ENCODE measurements around the gene ASPSCR1.

Gene ASPSCR1

DNA sequence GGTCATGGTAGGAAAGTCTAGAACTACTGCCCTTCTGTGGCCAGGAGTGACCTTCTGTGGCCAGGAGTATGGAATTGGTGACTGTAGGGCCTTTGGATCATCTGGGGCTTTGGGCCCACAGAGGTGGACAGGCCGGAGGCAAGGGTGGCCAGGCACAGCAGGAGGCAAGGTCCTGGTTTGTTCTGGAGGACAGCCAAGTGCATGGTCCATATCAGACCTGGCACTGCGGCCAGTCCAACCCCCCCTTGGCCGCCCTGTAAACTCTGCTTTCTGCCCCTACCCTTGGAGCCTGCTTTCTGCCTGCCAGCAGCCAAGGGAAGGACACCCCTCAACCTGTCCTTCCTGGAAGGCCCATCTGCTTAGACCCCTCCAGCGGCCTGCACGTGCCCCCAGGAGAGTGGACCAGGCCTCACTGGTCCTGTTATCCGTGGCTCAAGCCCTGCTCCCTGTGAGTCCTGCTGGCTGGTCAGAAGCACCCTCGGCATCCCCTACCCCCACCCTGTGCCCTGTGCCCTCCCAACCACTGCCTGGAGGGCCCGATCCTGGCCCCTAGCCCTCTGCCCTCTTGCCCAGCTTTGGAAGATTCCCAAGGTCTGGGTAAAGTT, 62.4 kb downstream of the ASPSCR1 start:
- H3K27ac ChIP-seq = no peak overlapping the region

DNA sequence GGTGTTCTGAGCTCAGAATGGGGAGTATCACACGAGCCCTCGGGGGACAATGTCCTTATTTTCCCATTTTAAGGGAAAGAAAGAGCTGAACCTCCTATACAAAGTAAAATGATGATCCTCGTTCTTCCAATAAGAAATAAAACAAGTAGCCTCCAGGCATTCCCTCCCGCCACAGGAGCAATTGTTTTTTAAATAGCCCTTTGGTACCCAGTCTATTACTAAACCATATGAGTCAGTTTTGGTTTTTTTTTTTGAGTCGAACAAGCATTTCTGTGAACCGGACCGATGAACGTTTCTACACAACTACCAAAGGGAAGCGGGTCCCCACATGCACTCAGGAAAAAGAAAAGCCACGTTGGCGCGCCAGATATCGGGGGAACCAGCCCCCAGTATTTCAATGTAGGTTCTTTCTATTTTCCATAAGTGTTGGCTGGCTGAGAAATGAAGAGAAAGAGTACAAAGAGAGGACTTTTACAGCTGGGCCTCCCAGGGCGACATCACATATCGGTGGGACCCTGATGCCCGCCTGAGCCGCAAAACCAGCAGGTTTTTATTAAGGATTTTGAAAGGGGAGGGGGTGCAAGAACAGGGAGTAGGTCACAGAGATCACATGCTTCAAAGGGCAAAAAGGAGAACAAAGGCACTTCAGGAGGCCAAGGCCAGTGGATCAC, 63.9 kb downstream of the ASPSCR1 start:
- no peak overlapping the region for H3K27ac ChIP-seq
- TF ChIP-seq, protein P1, sequence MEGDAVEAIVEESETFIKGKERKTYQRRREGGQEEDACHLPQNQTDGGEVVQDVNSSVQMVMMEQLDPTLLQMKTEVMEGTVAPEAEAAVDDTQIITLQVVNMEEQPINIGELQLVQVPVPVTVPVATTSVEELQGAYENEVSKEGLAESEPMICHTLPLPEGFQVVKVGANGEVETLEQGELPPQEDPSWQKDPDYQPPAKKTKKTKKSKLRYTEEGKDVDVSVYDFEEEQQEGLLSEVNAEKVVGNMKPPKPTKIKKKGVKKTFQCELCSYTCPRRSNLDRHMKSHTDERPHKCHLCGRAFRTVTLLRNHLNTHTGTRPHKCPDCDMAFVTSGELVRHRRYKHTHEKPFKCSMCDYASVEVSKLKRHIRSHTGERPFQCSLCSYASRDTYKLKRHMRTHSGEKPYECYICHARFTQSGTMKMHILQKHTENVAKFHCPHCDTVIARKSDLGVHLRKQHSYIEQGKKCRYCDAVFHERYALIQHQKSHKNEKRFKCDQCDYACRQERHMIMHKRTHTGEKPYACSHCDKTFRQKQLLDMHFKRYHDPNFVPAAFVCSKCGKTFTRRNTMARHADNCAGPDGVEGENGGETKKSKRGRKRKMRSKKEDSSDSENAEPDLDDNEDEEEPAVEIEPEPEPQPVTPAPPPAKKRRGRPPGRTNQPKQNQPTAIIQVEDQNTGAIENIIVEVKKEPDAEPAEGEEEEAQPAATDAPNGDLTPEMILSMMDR (conservative IDR thresholded peaks at IDR 0.05) = no peak

More for the DNA sequence above, 62.4 kb downstream of the ASPSCR1 start:
- TF ChIP-seq, protein P1 (conservative IDR thresholded peaks at IDR 0.05) = no peak

DNA sequence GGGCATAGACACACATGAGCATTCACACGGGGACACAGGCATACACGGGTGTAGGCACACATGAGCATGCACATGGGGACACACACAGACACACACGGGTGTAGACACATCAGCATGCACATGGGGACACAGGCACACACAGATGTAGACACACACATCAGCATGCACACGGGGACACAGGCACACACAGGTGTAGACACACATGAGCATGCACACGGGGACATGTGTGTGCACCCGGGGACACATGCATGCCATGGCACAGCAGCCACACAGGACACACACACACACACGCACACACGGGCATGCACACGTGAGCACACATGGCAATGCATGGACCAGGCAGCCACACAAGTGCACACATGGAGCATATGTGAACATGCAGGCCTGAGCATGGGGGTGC, 65.2 kb downstream of the ASPSCR1 start:
- H3K27ac ChIP-seq = no peak overlapping the region
- TF ChIP-seq, protein P1 (conservative IDR thresholded peaks at IDR 0.05) = no peak

DNA sequence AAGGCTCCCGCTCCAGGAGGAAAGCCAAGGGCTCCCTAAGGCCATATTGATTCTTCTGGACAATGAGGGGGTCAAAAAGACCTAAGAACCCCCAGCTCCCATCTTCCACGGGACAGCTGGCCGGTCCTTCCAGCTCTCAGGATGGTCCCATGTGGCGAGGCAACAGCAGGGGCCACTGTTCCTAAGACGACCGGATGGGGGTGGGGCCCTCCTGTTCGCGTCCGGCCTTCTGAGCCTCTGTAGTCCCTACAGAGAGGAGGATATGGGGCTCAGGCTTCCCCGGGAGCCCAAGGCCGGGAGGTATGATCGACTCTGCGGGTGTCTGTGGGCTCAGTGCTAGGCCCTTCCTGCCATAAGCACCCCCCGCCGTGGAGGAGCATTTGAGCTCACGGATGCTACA, 66.1 kb downstream of the ASPSCR1 start:
- no peak overlapping the region for H3K27ac ChIP-seq
- TF ChIP-seq, protein P1 (conservative IDR thresholded peaks at IDR 0.05) = no peak

DNA sequence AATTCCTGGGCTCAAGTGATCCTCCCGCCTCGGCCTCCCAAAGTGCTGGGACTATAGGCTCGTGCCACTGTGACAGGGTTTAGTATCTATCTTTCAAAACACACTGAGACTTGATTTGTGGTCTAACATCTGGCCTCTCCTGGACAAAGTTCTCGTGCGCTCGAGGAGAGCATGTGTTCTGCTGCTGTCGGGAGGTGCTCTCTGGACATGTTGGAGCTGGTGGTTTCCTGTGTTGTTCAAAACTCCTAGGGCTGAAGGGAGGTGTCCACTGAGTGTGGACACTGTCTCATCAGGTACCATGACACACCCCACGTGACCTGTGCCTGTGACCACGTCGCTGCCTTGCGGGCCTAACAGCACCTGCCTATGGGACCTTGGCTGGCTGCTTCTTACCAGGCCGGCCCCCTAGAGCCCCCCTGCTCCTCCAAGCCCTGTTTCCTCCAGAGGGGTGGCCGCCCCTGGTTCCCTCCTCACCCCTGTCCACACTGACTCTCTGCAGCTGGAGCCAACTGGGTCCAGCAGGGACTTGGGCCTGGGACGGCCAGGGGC, 68.6 kb downstream of the ASPSCR1 start:
- no peak overlapping the region for H3K27ac ChIP-seq
- TF ChIP-seq, protein P1 (conservative IDR thresholded peaks at IDR 0.05) = no peak

DNA sequence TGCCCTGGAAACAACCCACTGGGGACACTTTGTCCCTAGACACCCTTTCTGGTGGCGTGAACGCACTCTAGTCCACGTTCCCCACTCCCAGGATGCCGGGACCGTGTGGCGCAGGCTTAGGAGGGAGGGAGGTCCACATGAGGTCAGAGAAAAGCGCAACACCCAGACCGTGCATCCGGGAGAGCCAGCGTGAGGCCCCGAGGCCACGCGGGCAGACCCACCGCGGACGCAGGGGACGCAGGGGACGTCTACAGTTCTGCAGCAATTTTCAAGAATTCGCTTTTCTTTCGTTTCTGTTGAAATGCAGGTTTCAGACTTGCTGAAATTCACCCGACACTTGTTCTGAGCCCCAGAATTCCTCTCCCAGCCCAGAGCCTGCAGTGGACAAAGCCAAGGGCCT, 69.5 kb downstream of the ASPSCR1 start:
- no peak overlapping the region for H3K27ac ChIP-seq
- TF ChIP-seq, protein P1 (conservative IDR thresholded peaks at IDR 0.05) = no peak

DNA sequence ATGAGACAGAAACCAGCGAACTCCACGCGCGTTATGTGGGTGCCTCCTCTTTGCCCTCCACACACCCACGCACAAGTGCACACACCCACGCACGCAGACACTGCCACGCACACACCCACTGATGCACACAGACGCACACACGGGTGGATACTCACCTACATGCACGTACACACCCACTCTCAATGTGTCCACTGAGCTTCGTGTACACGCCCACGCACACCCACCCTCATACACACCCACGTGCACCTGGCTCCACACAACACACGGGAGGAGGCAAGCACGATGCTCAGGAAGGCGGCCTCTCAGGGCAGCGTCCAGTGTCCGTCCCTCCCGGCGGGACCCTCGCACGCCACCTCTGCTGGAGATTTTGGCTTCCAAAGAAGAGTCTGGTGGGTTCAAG, 70.0 kb downstream of the ASPSCR1 start:
- TF ChIP-seq, protein P1 (conservative IDR thresholded peaks at IDR 0.05) = no peak

More for the DNA sequence above, 70.0 kb downstream of the ASPSCR1 start:
- H3K27ac ChIP-seq = no peak overlapping the region
